ENCODE results near the gene TLR2.
A peak's percentile ranks its signal among the peaks of the same experiment; 100 is the strongest.

TLR2 gene

GRCh38 chr4:153741541-153741940 is 57.5 kb downstream of the TLR2 start:
- Mint-ChIP-seq H3K4me3 (no peak overlapping the region), H3K36me3 (peaks cover 5% of the 10 kb centered on the region), H3K27ac (no peak overlapping the region), H3K9me3 (peaks cover 9% of the 10 kb centered on the region), H3K4me1 (no peaks in the 10 kb centered on the region), H3K27me3 (peaks cover 41% of the 10 kb centered on the region)
- no peak for ATAC-seq

- H3K27me3 Mint-ChIP-seq: peaks cover 16% of the 10 kb centered on the region
- H3K36me3 Mint-ChIP-seq: peaks cover 2% of the 10 kb centered on the region
- peaks cover 6% of the 10 kb centered on the region for H3K9me3 Mint-ChIP-seq
- H3K4me3 Mint-ChIP-seq: no peak overlapping the region
- no peak overlapping the region for H3K27ac Mint-ChIP-seq
- no peak for ATAC-seq
- no peaks in the 10 kb centered on the region for H3K4me1 Mint-ChIP-seq
Measured at GRCh38 chr4:153745651-153746050, 61.6 kb downstream of the TLR2 start.

- no peak overlapping the region for H3K4me3 Mint-ChIP-seq
- peaks cover 8% of the 10 kb centered on the region for H3K27me3 Mint-ChIP-seq
- H3K27ac Mint-ChIP-seq: no peak overlapping the region
- H3K4me1 Mint-ChIP-seq: no peaks in the 10 kb centered on the region
- no peaks in the 10 kb centered on the region for H3K36me3 Mint-ChIP-seq
- H3K9me3 Mint-ChIP-seq: no peaks in the 10 kb centered on the region
- ATAC-seq: no peak
Measured at GRCh38 chr4:153747406-153747955, 63.4 kb downstream of the TLR2 start.

- no peak overlapping the region for H3K27ac Mint-ChIP-seq
- ATAC-seq: no peak
- no peaks in the 10 kb centered on the region for H3K36me3 Mint-ChIP-seq
- H3K4me1 Mint-ChIP-seq: no peaks in the 10 kb centered on the region
- H3K9me3 Mint-ChIP-seq: no peaks in the 10 kb centered on the region
- H3K27me3 Mint-ChIP-seq: peaks cover 1% of the 10 kb centered on the region
- no peak overlapping the region for H3K4me3 Mint-ChIP-seq
Measured at GRCh38 chr4:153748378-153748777, 64.3 kb downstream of the TLR2 start.

GRCh38 chr4:153750197-153750817 is 66.2 kb downstream of the TLR2 start:
- no peaks in the 10 kb centered on the region for H3K9me3 Mint-ChIP-seq
- no peaks in the 10 kb centered on the region for H3K36me3 Mint-ChIP-seq
- H3K4me1 Mint-ChIP-seq: no peaks in the 10 kb centered on the region
- H3K27ac Mint-ChIP-seq: no peak overlapping the region
- no peak overlapping the region for H3K4me3 Mint-ChIP-seq
- peak; percentile 79 for ATAC-seq
- no peaks in the 10 kb centered on the region for H3K27me3 Mint-ChIP-seq

- Mint-ChIP-seq H3K9me3 (no peaks in the 10 kb centered on the region), H3K27ac (no peak overlapping the region), H3K4me3 (no peak overlapping the region), H3K36me3 (no peaks in the 10 kb centered on the region), H3K4me1 (no peaks in the 10 kb centered on the region), H3K27me3 (peaks cover 27% of the 10 kb centered on the region)
- ATAC-seq: no peak
Measured at GRCh38 chr4:153755186-153755585, 71.1 kb downstream of the TLR2 start.

Measured in stimulated activated memory B cell treated with anti-CD40 and anti-IgM and Interleukin-4, amounts not matched to agents 10 μg/mL and 1 μg/mL and 100 μg/mL, for 72 hours (primary cell).